IMR-90 (cell line): ENCODE measurements around the gene TYRO3.

Source experiments
- CHD1 ChIP-seq: IDR thresholded peaks from 2 replicates; pipeline ENCODE4 v1.6.1; 2012; ENCODE audit warnings: low read depth, low read length, improper control_type of control experiment
- CTCF ChIP-seq: conservative IDR thresholded peaks from 2 replicates; pipeline ENCODE4 v1.5.1; 2012; ENCODE audit warnings: mild to moderate bottlenecking, low read depth, low read length, improper control_type of control experiment
- NFE2L2 ChIP-seq: fragments of 150-350 bp; IDR thresholded peaks from 2 replicates; pipeline ENCODE4 v1.6.1; 2016; ENCODE audit warnings: low read depth, mild to moderate bottlenecking, low read length
- POLR2A ChIP-seq: IDR thresholded peaks from 2 replicates; pipeline ENCODE4 v1.6.1; 2012; ENCODE audit warnings: mild to moderate bottlenecking, low read depth, low read length

DNA sequence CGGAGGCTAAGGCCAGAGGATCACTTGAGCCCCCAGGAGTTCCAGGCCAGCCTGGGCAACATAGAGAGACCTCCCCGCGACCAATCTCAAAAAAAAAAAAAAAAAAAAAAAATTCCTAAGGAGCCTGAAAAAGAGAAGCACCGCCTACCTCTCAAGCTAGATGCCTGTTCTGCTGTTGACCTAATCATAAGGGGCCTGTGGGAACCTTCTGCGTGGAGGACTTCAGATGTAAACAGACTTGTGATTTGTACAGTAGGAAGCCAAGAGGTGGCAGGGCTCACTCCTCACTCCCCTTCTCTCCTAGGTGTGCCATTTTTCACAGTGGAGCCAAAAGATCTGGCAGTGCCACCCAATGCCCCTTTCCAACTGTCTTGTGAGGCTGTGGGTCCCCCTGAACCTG is 3.2 kb downstream of the TYRO3 start:
- TF ChIP-seq CHD1 (no peak), CTCF (no peak), POLR2A (no peak), NFE2L2 (no peak)
